Measurements from ENCODE around the gene CNPY1. TPM values are rescaled to one million over a fixed set of nuclear protein-coding genes. Genes with fewer than 3 reads are reported as not detected.

Gene CNPY1
- total RNA-seq, 2 donors from 2014 or later, result 0.33 TPM; not detected in 1

GRCh38 chr7:155496267-155497005, 49.9 kb downstream of the CNPY1 start:
- Mint-ChIP-seq H3K27me3 (ENCODE audit: insufficient read depth) (peaks cover 81% of the 10 kb centered on the region), H3K36me3 (ENCODE audit: low read depth) (no peaks in the 10 kb centered on the region), H3K9me3 (no peaks in the 10 kb centered on the region), H3K4me3 (no peak overlapping the region), H3K4me1 (peaks cover 6% of the 10 kb centered on the region), H3K27ac (no peak overlapping the region)
- TF ChIP-seq CTCF (conservative IDR thresholded peaks at IDR 0.05), result no peak
- peak; percentile 37 for DNase-seq
- Histone ChIP-seq H3K27ac (ENCODE audit: low read depth, low read length) (no peak overlapping the region), H3K27me3 (ENCODE audit: control insufficient read depth, insufficient read depth, low read length, poor library complexity, severe bottlenecking) (peaks cover 71% of the 10 kb centered on the region), H3K36me3 (ENCODE audit: control insufficient read depth, insufficient read depth, low read length) (no peaks in the 10 kb centered on the region), H3K9me3 (ENCODE audit: control insufficient read depth, low read length) (no peaks in the 10 kb centered on the region), H3K4me1 (ENCODE audit: control insufficient read depth, insufficient read depth, low read length) (no peaks in the 10 kb centered on the region), H3K4me3 (ENCODE audit: low read length) (no peak overlapping the region), H3K9ac (ENCODE audit: extremely low read depth, low read length, poor library complexity, severe bottlenecking) (no peak overlapping the region)
- 87 to 88% methylated on average over 17 to 23 of the region's 23 CpGs for WGBS, 2 experiments (ENCODE audit: insufficient coverage in 1 of 2, insufficient read length in 1 of 2)

DNA sequence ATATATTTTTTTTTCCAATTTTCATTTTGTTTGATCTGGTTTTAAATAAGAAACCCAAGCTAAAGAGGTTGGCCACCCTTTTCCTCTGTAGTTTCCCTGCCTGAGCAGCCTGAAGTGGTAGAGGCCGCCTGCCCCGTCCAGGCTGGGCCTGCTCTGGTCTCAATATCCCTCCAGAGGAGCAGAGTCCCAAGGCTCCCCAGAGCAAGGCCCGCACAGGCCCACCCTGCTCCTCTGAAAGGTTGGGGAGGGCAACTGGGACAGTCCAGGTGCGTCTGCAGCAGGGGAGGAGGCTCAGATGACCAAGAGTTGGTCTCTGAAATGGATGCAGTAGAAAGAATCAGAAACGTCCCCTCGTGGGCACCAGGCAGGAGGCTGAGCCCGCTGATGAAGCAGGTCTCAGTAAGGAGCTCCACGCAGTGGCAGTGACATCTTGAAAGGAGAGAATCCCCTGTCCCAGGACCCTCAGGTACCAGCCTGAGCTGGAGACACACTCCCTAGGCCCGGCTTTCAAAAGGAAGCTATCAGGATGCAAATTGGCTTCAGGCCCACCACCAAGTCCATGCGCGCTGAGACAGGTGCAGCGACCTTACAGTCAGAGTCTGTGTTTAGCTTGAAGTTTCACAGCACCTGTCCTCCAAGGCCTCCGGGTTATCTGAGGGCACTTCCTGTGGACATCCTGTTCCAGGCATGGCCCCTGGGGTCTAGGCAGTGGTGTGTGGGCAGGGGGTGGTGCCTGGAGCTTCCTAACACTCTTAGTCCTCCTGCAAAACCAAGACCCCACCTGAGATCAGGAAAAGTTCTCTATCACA, 50.7 kb downstream of the CNPY1 start:
- Histone ChIP-seq H3K27me3 (ENCODE audit: control insufficient read depth, insufficient read depth, low read length, poor library complexity, severe bottlenecking) (peaks cover 71% of the 10 kb centered on the region), H3K27ac (ENCODE audit: low read depth, low read length) (no peak overlapping the region), H3K4me3 (ENCODE audit: low read length) (no peak overlapping the region), H3K36me3 (ENCODE audit: control insufficient read depth, insufficient read depth, low read length) (no peaks in the 10 kb centered on the region), H3K9me3 (ENCODE audit: control insufficient read depth, low read length) (no peaks in the 10 kb centered on the region), H3K9ac (ENCODE audit: extremely low read depth, low read length, poor library complexity, severe bottlenecking) (no peak overlapping the region), H3K4me1 (ENCODE audit: control insufficient read depth, insufficient read depth, low read length) (no peaks in the 10 kb centered on the region)
- H3K27ac Mint-ChIP-seq, result no peak overlapping the region
- peaks cover 81% of the 10 kb centered on the region for H3K27me3 Mint-ChIP-seq (ENCODE audit: insufficient read depth)
- H3K9me3 Mint-ChIP-seq, result no peaks in the 10 kb centered on the region
- H3K4me3 Mint-ChIP-seq, result no peak overlapping the region
- WGBS, 2 experiments (ENCODE audit: insufficient coverage in 1 of 2, insufficient read length in 1 of 2), result 88 to 89% methylated on average over 11 to 13 of the region's 13 CpGs
- H3K36me3 Mint-ChIP-seq (ENCODE audit: low read depth), result no peaks in the 10 kb centered on the region
- DNase-seq, result peak; percentile 40
- no peak for TF ChIP-seq CTCF (conservative IDR thresholded peaks at IDR 0.05)
- H3K4me1 Mint-ChIP-seq, result peaks cover 9% of the 10 kb centered on the region

GRCh38 chr7:155494551-155494950, 51.8 kb downstream of the CNPY1 start:
- no peaks in the 10 kb centered on the region for H3K9me3 Mint-ChIP-seq
- DNase-seq, result peak; percentile 24
- TF ChIP-seq CTCF (conservative IDR thresholded peaks at IDR 0.05), result no peak
- Histone ChIP-seq H3K4me1 (ENCODE audit: control insufficient read depth, insufficient read depth, low read length) (no peaks in the 10 kb centered on the region), H3K9ac (ENCODE audit: extremely low read depth, low read length, poor library complexity, severe bottlenecking) (no peak overlapping the region), H3K27me3 (ENCODE audit: control insufficient read depth, insufficient read depth, low read length, poor library complexity, severe bottlenecking) (peaks cover 71% of the 10 kb centered on the region), H3K9me3 (ENCODE audit: control insufficient read depth, low read length) (no peaks in the 10 kb centered on the region), H3K4me3 (ENCODE audit: low read length) (no peak overlapping the region), H3K36me3 (ENCODE audit: control insufficient read depth, insufficient read depth, low read length) (no peaks in the 10 kb centered on the region), H3K27ac (ENCODE audit: low read depth, low read length) (no peak overlapping the region)
- H3K4me3 Mint-ChIP-seq, result no peak overlapping the region
- no peaks in the 10 kb centered on the region for H3K36me3 Mint-ChIP-seq (ENCODE audit: low read depth)
- H3K27ac Mint-ChIP-seq, result no peak overlapping the region
- WGBS, 2 experiments (ENCODE audit: insufficient coverage in 1 of 2, insufficient read length in 1 of 2), result 92% methylated on average over 14 to 16 of the region's 16 CpGs
- H3K4me1 Mint-ChIP-seq, result peaks cover 12% of the 10 kb centered on the region
- H3K27me3 Mint-ChIP-seq (ENCODE audit: insufficient read depth), result peaks cover 82% of the 10 kb centered on the region
